Prostate gland (tissue), 1 donor: ENCODE data around the gene ZC3H13.

Source experiments
- POLR2A ChIP-seq: fragments of 450-650 bp; IDR thresholded peaks from one replicate; pipeline ENCODE4 v1.6.1; 2016; ENCODE audit warnings: antibody characterized with exemption, mild to moderate bottlenecking
- POLR2AphosphoS5 ChIP-seq: sonication (generic); formaldehyde crosslinking; IDR thresholded peaks from one replicate; pipeline ENCODE4 v1.6.1; 2017; ENCODE audit warnings: antibody characterized with exemption

DNA sequence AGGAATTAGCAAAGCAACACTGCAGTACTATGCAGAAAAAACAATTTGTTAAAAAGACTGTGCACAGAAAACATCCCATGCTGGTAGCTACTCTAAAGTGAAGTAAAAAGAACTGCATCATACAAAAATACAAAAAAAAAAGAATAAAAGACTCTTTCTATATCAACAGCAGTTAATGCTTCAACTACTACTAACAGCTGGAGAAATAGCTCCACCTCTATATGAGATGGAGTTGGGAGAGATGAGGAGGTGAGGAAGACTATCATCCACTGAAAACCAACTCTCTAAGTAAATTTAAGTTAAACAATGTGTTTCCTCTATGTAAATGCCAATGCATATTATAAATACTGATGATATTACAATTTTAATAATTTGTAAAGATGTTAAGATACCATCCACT, 1.8 kb downstream of the ZC3H13 start:
- TF ChIP-seq POLR2AphosphoS5 (no peak), POLR2A (no peak)
